H1 (cell line): ENCODE results near the gene CLDN4. TPM values are rescaled to one million over a fixed set of nuclear protein-coding genes. Genes with fewer than 3 reads are reported as not detected.

Experiments used
- CHD1 ChIP-seq: IDR thresholded peaks from 2 replicates; pipeline ENCODE4 v1.6.1; 2012; ENCODE audit warnings: low read depth, low read length, improper control_type of control experiment
- CHD7 ChIP-seq: fragments of 300-600 bp; sonication (generic); IDR thresholded peaks from 2 replicates; pipeline ENCODE4 v1.7.1; 2012; ENCODE audit warnings: low read length, moderate library complexity, mild to moderate bottlenecking, inconsistent platforms; ENCODE audit not compliant: insufficient replicate concordance
- CTBP2 ChIP-seq: IDR thresholded peaks from 2 replicates; pipeline ENCODE4 v1.7.0; 2011; ENCODE audit warnings: borderline replicate concordance, mild to moderate bottlenecking, moderate library complexity, mixed read lengths, low read length; ENCODE audit not compliant: insufficient read depth, insufficient read length
- KDM1A ChIP-seq: fragments of 200-600, 300-600 bp; sonication (generic); IDR thresholded peaks from 2 replicates; pipeline ENCODE4 v1.7.1; 2016; ENCODE audit warnings: mild to moderate bottlenecking, low read length, borderline replicate concordance
- NANOG ChIP-seq: IDR thresholded peaks from 2 replicates; pipeline ENCODE4 v1.6.1; 2011; ENCODE audit warnings: low read length, low read depth, mild to moderate bottlenecking, inconsistent platforms; ENCODE audit not compliant: insufficient read depth, poor library complexity, severe bottlenecking
- NRF1 ChIP-seq: IDR thresholded peaks from 2 replicates; pipeline ENCODE4 v1.6.1; 2011; ENCODE audit warnings: mild to moderate bottlenecking, low read depth, low read length, improper control_type of control experiment
- RFX5 ChIP-seq: IDR thresholded peaks from 2 replicates; pipeline ENCODE4 v1.6.1; 2011; ENCODE audit warnings: low read depth, low read length, improper control_type of control experiment, borderline replicate concordance
- SAP30 ChIP-seq: fragments of 300-600 bp; sonication (generic); IDR thresholded peaks from 2 replicates; pipeline ENCODE4 v1.7.1; 2012; ENCODE audit warnings: low read length, moderate library complexity, mild to moderate bottlenecking, inconsistent platforms; ENCODE audit not compliant: insufficient read depth, insufficient replicate concordance
- TBP ChIP-seq: IDR thresholded peaks from 2 replicates; pipeline ENCODE4 v1.6.1; 2011; ENCODE audit warnings: low read depth, low read length, improper control_type of control experiment
- polyA plus RNA-seq, 7 experiments: library from polyadenylated mRNA; depleted of rRNA in 3 of 7; stranded (reverse) in 5 of 7; unstranded in 2 of 7; fragments of >200 nt in 5 of 7; fragments of 200-250 nt in 2 of 7; gene quantifications; 1 replicate in 5 of 7; 2 replicates in 1 of 7; 4 replicates in 1 of 7; pipeline versions ENCODE4 v1.2.1 to v1.2.3, GENCODE V29; 2011 to 2013; ENCODE audit warnings: missing spikeins in 2 of 7, mixed read lengths in 2 of 7
- total RNA-seq: library from RNA; stranded (reverse); fragmentation: NEBNext Ultra II Directional; extraction: Animal tissue kit (Norgen Biotek cat#: 25700); gene quantifications from 2 replicates; pipeline ENCODE4 v1.2.1, GENCODE V29; 2021

CLDN4 gene
- total and polyA plus RNA-seq, 2 of the 8 experiments (the other 6 are each of a cell fraction or from before 2014, with no cell fraction given), result 28.0 to 69.3 TPM

GRCh38 chr7:73830681-73831583 lies at the start of gene CLDN4 (continued):
- no peak for TF ChIP-seq NRF1
- no peak for TF ChIP-seq CHD7
- TF ChIP-seq KDM1A, result no peak
- no peak for TF ChIP-seq NANOG
- TF ChIP-seq CHD1, result no peak
- TF ChIP-seq SAP30, result no peak
- TF ChIP-seq CTBP2, result no peak
- peak; percentile 89 for TF ChIP-seq TBP
- TF ChIP-seq RFX5, result no peak
